Non-pigmented ciliary epithelial cell (primary cell): Measurements from ENCODE around the gene RRBP1.

ENCODE experiments used
- DNase-seq: peaks from one replicate; pipeline ENCODE4 v3.0.0-alpha.2; 2010; ENCODE audit warnings: low read depth

Gene RRBP1

GRCh38 chr20:17646961-17647301 is 35.1 kb downstream of the RRBP1 start:
- no peak for DNase-seq

DNA sequence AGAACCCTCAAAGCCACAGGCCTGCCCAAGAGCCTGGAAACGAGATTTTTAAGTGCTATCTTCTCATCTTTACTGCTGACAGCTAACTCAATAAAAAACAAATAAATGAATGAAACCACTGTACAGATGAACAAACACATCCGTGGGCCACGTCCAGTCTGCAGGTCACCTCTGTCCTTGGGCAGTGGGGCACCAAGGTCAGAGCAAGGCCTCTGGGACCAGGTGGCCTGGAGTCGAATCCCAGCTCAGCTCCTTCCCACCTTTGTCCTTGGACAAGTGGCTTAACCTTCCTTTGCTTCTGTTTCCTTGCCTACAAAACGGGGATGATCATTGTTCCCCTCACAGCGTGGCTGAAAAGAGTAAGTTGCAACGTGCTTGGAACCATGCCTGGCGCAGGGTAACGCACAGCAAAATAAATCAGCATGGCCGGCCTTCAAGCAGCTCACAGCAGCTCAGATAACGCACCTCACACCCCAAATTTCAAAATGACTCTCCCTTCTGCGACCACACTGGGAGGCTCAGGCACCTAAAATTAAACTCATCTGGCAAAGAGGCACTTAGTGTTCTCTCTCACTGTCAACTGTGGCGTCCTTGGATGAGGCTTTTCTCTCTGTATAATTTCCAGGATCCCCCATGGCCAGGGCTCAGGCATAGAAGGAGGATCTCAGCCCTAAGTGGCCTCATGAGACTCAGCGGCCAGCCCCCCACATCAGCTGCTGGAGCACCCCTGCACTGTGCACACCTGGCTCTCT is 35.7 kb downstream of the RRBP1 start:
- DNase-seq: no peak

DNA sequence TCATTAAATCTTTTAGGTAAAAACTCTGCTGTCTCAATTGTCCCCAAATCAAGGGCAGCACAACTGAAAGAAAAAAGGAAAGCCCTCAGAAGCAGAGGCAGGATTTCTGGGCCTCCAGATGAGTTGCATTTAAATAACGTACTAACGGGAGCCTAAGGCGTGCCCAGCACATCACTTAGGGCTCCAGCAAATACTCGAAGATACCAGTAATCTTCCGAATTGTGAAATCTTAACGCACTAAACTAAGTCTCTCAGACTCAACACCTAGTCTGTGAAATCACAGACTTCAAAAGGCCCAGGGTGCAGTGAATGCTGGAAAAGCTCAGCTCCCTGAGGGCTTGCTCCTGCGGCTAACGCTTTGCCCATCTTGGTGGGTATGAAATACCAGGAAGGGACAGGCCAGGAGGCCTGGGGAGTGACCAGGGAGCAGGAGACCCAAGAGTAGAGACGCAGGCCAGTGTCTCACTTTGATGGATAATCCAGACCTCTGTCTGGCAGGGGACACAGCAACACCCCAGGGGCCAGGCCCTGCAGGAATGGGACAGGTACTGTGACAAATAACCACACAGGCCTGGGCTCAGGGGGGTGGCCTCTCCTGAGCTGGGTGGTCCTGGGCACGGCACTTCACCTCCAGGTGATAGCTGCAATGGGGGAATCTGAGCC is 36.4 kb downstream of the RRBP1 start:
- no peak for DNase-seq

- no peak for DNase-seq
Measured at GRCh38 chr20:17645010-17645409, 37.0 kb downstream of the RRBP1 start.

DNA sequence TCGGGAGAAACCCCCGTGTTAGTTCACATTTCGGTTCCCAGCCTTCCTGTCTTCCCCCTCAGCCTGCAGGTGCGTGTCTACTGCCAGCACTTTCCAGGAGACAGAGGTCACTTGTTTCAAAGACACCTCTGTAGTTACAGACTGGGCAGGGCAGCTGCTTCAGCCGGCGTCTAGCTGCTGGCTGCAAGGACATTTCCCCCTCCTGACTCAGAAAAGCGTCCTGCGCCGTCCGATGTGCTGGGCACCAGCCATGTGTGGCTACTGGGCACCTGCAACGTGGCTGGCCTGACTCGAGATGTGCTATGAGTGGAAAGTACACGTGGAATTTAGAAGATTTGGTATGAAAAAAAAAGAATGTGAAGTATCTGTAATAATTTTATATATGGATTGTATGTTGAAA is 37.6 kb downstream of the RRBP1 start:
- no peak for DNase-seq

DNA sequence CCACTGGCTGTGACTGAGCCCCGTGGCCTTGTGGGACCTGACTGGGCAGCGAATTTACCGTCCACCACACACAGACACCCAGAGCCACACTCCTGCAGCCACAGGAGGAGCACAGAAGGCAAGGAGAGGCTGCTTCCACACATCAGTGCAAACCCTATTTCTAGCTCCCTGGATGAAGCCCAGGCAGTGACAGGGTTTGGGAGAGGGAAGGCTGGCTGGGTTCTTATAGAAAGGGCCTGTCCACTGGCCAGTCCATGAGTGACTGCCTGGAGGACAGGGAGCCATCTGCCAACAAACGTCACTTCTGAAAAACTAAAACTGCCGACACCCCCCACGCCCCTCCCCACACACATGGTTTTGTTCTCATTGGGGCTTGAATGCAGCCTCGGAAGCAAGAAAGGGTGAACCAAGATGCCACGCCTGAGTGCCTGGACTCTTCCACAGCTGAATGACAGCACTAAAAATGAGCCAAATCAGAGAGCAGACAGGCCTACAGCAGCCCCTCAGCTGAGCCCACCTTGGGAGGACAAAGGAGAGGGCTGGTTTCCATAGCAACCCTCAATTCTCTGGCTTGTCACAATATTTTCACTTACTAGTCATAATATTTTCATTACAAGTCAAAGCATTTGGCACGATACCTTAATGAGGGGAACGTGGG is 38.4 kb downstream of the RRBP1 start:
- DNase-seq: no peak

GRCh38 chr20:17642404-17643269 is 39.4 kb downstream of the RRBP1 start:
- no peak for DNase-seq

GRCh38 chr20:17641993-17642392 is 40.0 kb downstream of the RRBP1 start:
- no peak for DNase-seq

DNA sequence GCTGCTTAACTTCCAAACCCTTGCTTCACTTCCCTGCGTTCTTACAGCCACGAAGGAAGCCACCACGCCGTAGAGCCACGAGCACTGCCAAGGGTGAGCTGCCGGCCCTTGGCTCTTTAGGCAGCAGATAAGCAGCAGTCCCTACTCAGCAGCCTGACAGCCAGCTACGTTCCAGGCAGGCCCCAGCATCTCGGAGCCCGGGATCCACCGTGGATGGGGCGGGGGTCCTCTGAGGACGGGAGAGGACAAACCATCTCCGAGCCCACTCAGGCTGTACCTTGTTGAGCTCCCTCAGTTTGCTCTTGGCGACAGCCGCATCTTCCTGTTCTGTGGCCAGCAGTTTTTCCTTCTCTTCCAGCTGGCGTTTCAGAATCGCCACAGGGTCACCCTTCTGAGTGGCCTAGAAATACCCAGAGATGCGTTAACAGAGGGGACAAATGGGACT is 40.5 kb downstream of the RRBP1 start:
- no peak for DNase-seq

DNA sequence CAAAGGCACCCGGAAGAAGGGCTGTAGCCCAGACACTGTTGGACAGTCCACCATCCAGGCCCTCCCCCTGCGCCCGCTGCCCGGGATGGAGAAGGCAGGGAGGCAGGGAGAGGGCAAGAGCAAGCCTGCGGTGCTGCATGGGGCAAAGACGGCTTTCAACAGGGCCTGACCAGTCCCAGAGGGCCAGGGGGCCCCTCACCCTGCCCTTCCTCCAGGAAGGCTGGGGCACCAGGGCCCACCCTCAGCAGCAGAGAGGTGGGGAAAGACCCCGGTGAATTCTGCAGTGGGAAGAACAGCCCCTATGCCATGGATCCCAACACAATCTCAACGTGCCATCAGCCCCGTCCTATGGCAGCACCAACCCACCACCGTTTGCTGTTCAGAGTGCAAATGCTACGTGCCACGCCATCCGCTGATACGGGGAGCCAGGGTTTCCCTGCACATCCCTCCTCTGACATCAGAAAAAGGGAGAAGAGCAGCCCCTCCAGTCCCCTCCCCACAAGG is 41.1 kb downstream of the RRBP1 start:
- no peak for DNase-seq

GRCh38 chr20:17640146-17640874 is 41.7 kb downstream of the RRBP1 start:
- no peak for DNase-seq

DNA sequence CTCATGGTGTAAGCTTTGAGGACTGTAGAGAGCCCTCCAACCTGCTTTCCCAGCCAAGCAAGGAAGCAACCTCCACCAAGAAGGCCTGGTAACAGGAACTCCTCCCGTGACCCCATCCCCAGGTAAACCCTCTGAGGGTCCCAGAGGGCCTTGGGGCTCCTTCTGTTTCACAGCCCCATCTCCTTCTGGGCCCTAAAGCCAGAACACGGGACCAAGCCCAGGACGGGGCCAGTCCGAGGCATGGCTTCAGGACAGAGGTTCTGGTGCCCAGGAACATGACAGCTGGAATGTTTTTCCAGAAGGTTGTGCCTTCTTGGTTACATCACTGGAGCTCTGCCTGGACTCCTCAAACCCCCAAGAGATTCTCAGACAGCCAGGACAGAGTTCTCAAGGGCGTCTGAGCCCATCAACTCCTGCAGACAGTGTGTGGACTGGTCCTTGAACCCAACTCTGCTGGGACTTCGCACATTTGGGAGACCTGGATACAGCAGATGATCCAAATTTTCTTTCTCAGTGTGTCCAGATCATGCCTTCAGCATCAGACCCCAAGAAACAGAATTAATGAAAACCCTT is 43.1 kb downstream of the RRBP1 start:
- DNase-seq: no peak

DNA sequence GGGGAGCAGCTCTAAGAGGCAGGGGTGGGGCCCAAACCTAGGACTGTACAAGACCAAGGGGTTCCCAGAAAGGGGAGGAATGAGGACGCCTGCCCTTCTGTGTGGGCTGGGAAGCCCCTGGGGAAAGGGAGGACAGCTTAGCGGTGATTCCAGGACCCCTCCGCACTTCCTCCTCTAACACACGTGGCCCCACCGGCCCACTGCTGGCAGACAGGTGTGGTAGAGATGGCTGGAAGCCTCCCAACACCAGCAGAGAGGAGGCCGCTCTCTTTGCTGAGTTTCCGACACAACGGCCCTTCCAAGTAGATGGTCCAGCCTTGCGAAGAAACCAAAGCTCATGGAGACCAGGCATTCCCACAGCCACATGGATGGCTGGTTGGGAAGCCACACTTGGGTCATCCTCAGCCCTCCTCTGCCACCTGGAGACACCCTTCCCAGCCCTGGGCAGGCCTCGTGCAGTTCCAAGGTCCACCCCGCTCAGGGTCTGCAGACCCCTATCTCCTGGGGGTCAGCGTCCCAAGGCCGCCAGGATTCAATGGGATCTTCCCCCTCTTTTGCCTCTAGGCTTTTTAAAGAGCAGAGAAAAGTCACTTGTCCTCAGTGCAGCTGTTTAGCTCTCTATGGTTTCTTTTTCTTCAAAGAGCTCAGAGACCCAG is 43.9 kb downstream of the RRBP1 start:
- DNase-seq: no peak

DNA sequence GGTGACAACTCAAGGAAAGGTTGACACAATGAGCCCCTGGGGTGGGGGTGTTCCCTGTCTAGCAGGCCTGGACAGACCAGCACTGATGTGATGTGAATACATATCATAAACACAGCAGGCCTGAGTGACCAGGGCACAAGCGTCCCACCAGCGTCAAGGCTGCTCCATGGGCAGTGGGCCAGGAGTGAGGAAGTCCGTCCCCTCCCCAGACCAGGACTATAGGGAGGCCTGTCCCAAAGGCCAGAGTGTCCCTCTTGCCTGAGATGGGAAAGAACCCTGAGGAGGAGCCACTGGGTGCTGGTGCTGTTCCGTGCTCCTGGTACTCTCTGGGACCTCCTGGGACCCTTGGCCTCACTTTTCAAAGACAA is 44.6 kb downstream of the RRBP1 start:
- DNase-seq: no peak

- no peak for DNase-seq
Measured at GRCh38 chr20:17636523-17637412, 45.3 kb downstream of the RRBP1 start.

DNA sequence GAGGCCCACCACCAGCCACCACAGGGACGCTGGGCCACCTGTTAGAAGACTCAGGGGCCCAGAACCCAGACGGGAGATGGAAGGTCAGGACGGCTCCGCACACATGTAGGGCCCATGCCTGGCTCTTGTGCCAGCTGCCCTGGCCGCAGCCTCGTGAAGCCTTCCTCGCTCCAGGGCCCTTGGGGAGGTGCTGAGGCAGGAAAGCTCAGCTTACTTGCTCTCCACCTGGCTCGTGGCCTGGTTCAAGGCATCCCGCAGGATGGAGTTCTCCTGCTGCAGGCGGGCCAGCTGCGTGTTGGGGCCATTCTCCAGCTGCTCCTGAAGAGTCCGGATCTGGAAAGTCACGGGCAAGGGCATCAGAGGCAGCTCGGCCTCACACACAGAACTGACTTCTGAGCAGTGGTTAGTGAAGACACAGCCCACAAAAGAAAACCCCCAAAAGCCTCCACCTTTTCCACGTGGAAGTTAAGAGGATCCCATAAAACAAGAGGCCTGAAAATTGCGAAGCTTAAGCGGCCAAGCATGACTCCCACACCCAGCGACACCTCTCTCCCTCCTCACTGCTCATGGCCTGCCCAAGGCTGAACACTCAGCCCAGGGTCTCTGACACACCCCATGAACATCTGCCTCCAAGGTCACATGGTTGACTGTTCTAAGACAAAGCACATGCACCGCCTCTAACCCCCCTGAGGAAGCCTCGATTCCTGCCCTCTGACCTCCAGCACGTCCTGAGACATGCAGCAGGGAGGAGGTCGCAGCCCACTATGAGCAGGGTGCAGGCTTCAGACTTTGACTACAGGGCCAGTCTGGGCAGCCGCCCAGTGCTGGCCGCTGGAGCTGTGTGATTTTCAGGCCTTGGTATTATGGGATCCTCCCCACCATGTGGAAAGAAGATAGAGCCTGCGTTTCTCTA is 46.5 kb downstream of the RRBP1 start:
- no peak for DNase-seq

- no peak for DNase-seq
Measured at GRCh38 chr20:17634661-17635331, 47.2 kb downstream of the RRBP1 start.
